Measurements from ENCODE around the gene ANKRD9. TPM values are rescaled to one million over a fixed set of nuclear protein-coding genes. Genes with fewer than 3 reads are reported as not detected.

Gene ANKRD9
- total and polyA plus RNA-seq, 2 of the 13 experiments (the other 11 are each of a cell fraction or from before 2014, with no cell fraction given) = 10.0 to 15.0 TPM

GRCh38 chr14:102498678-102499265 lies 10.8 kb downstream of the ANKRD9 start:
- Histone ChIP-seq H3K27me3 (ENCODE audit: control insufficient read depth in 1 of 2, insufficient read depth in 2 of 2, low read length in 2 of 2) (no peaks in the 10 kb centered on the region), H3K79me2 (ENCODE audit: insufficient read depth, low read length) (no peaks in the 10 kb centered on the region), H2AFZ (ENCODE audit: low read length) (no peak overlapping the region), H3K9ac (ENCODE audit: insufficient read depth, low read depth, low read length) (no peak overlapping the region), H3K36me3 (replicated peaks in 1 of 2; ENCODE audit: control insufficient read depth in 1 of 2, insufficient read depth in 2 of 2, low read length in 2 of 2) (peaks cover 7 to 14% of the 10 kb centered on the region in 2 experiments; a peak in 4 of 5 replicates), H3K4me1 (ENCODE audit: insufficient read depth, low read length) (peaks cover 13% of the 10 kb centered on the region), H3K27ac (ENCODE audit: extremely low read length, insufficient read depth, low read length) (no peak overlapping the region), H3K4me3 (replicated peaks in 1 of 3; ENCODE audit: insufficient read depth in 1 of 3, low read depth in 2 of 3, low read length in 3 of 3) (no peak overlapping the region), H3K4me2 (ENCODE audit: low read depth, low read length) (no peak overlapping the region), H4K20me1 (ENCODE audit: insufficient read depth, low read length) (no peaks in the 10 kb centered on the region), H3K9me3 (ENCODE audit: low read length) (no peaks in the 10 kb centered on the region)
- ATAC-seq = no peak; the same call in 1 of the 3 replicates
- CTCF ChIA-PET (ENCODE audit: low intra/inter-chr PET ratio, low total read pairs) = interaction anchor here (1.6 kb wide), 1 partner anchor 61 kb away, joined by 6 read pairs; no protein-coding TSS in a partner anchor
- 92% methylated on average over 20 of the region's 21 CpGs for WGBS (ENCODE audit: low lambda C conversion rate)
- BruUV-seq (replicated peaks) = no TSS peak
- intact Hi-C loops (cut with micrococcal nuclease; ENCODE audit: unreplicated experiment) (loop anchor here (1.0 kb wide), 1 partner anchor 60 kb away; no protein-coding TSS in a partner anchor), in situ Hi-C loops (cut with HindIII; ENCODE audit: extremely low pct_ligation_motif_present, low pct_unique_long_range_greater_than_20kb) (no loop called here)
- no peak for DNase-seq (ENCODE audit: low spot score)
- TF ChIP-seq HNRNPL (IDR thresholded peaks at IDR 0.05; ENCODE audit: low read depth, low read length) (peak; percentile 43; the same call in 1 of the 2 replicates), MATR3 (CRISPR knock-in tag; IDR thresholded peaks at IDR 0.05) (no peak), ZNF772 (CRISPR knock-in tag; IDR thresholded peaks at IDR 0.05) (no peak), ATF7-NPFF (CRISPR knock-in tag; IDR thresholded peaks at IDR 0.05; ENCODE audit: low read depth) (no peak), ZNF431 (CRISPR knock-in tag; IDR thresholded peaks at IDR 0.05; ENCODE audit: borderline replicate concordance, low read depth) (no peak), ZBTB38 (CRISPR knock-in tag; IDR thresholded peaks at IDR 0.05) (peak; percentile 3; the same call in 1 of the 2 replicates)
- no peak for FAIRE-seq
- POLR2A ChIA-PET = interaction anchor here (0.5 to 0.8 kb wide), 2 partner anchors 10 to 17 kb away, joined by 3 to 4 read pairs; no protein-coding TSS in a partner anchor

DNA sequence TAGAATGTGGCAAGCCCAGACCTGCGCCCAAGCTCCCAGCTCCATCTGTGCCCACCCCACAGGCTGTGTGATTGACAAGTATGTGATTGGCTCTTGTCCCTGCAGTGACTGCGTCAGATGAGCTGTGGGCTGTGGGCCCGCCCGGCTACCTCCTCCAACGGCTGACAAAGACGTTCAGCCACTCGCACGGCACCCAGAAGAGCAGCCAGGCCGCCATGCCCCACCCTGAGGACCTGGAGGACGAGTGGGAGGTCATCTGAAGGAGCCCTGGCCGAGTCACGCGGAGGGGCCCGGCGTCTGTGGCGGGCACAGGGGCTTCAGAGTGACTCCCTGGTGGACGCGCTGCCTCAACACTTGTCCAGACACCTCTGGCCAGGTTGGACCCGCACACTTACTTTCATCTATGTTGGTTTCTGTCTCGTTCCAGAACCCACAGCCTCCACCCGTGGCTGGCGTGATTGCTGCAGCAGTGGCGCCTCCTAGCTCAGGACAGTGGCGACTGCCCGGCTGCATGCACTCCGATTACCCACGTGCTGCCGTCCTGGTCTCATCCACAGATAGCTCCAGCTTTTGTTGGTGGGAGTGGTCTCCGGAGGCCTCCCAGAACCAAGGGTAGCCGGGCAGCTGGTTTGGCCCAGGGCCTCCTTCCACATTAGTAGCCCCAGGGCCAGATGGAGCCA lies 11.4 kb downstream of the ANKRD9 start:
- Histone ChIP-seq H3K9me3 (ENCODE audit: low read length) (no peaks in the 10 kb centered on the region), H3K4me1 (ENCODE audit: insufficient read depth, low read length) (peaks cover 13% of the 10 kb centered on the region), H4K20me1 (ENCODE audit: insufficient read depth, low read length) (no peaks in the 10 kb centered on the region), H3K27ac (ENCODE audit: extremely low read length, insufficient read depth, low read length) (no peak overlapping the region), H3K9ac (ENCODE audit: insufficient read depth, low read depth, low read length) (no peak overlapping the region), H3K4me2 (ENCODE audit: low read depth, low read length) (no peak overlapping the region), H3K36me3 (replicated peaks in 1 of 2; ENCODE audit: control insufficient read depth in 1 of 2, insufficient read depth in 2 of 2, low read length in 2 of 2) (peaks cover 7 to 14% of the 10 kb centered on the region in 2 experiments; a peak in 4 of 5 replicates), H3K79me2 (ENCODE audit: insufficient read depth, low read length) (no peaks in the 10 kb centered on the region), H2AFZ (ENCODE audit: low read length) (no peak overlapping the region), H3K4me3 (replicated peaks in 1 of 3; ENCODE audit: insufficient read depth in 1 of 3, low read depth in 2 of 3, low read length in 3 of 3) (no peak overlapping the region), H3K27me3 (ENCODE audit: control insufficient read depth in 1 of 2, insufficient read depth in 2 of 2, low read length in 2 of 2) (no peaks in the 10 kb centered on the region)
- DNase-seq (ENCODE audit: low spot score) (no peak), FAIRE-seq (no peak), ATAC-seq (peak; percentile 69)
- BruUV-seq (replicated peaks) = no TSS peak
- ChIA-PET POLR2A (interaction anchor here (0.8 to 0.9 kb wide), 2 partner anchors 10 to 12 kb away, joined by 3 read pairs; partner anchors contain the start of gene ANKRD9), CTCF (ENCODE audit: low intra/inter-chr PET ratio, low total read pairs) (interaction anchor here (1.6 kb wide), 1 partner anchor 60 kb away, joined by 6 read pairs; no protein-coding TSS in a partner anchor)
- intact Hi-C loops (cut with micrococcal nuclease; ENCODE audit: unreplicated experiment) = loop anchor here (1.0 kb wide), 1 partner anchor 60 kb away; no protein-coding TSS in a partner anchor
- in situ Hi-C loops (cut with HindIII; ENCODE audit: extremely low pct_ligation_motif_present, low pct_unique_long_range_greater_than_20kb) = no loop called here
- 87% methylated on average over 18 of the region's 30 CpGs for WGBS (ENCODE audit: low lambda C conversion rate)
- 0 out of 2 replicates have a peak, but pooled peaks have one; percentile 5 for TF ChIP-seq HNRNPL (IDR thresholded peaks at IDR 0.05; ENCODE audit: low read depth, low read length)
- TF ChIP-seq REPIN1 (CRISPR knock-in tag; IDR thresholded peaks at IDR 0.05; ENCODE audit: borderline replicate concordance, low read depth) = no peak
- TF ChIP-seq CTCF (CRISPR knock-in tag; IDR thresholded peaks at IDR 0.05) = peak; percentile 71
- TF ChIP-seq HOXA3 (CRISPR knock-in tag; IDR thresholded peaks at IDR 0.05) = peak; percentile 53; the same call in 1 of the 2 replicates
- peak; percentile 26; the same call in 1 of the 2 replicates for TF ChIP-seq SMC3 (IDR thresholded peaks at IDR 0.05; ENCODE audit: low read length)
